Esophagus muscularis mucosa (tissue), 4 donors: ENCODE results near the gene PRSS56.

Experiments used
- EP300 ChIP-seq: sonication (generic); formaldehyde crosslinking; IDR thresholded peaks from one replicate; pipeline ENCODE4 v1.6.1; 2017; ENCODE audit warnings: antibody characterized with exemption
- POLR2A ChIP-seq: fragments of 450-650 bp; IDR thresholded peaks from one replicate; pipeline ENCODE4 v1.6.1; 2017; ENCODE audit warnings: antibody characterized with exemption, moderate library complexity, mild to moderate bottlenecking, low read depth
- POLR2AphosphoS5 ChIP-seq, 2 donors: sonication (generic); formaldehyde crosslinking; IDR thresholded peaks; one replicate each; pipeline ENCODE4 v1.6.1; 2017; ENCODE audit warnings: antibody characterized with exemption in 2 of 2
- TF ChIP-seq, protein P1 (sequence below), 3 experiments: fragments of 200-600 bp in 2 of 3; fragments of 450-650 bp in 1 of 3; sonication (generic) in 2 of 3; IDR thresholded peaks; one replicate each; pipeline ENCODE4 v1.5.1; 2017 to 2019; ENCODE audit warnings: antibody characterized with exemption in 3 of 3, mild to moderate bottlenecking in 2 of 3, moderate library complexity in 1 of 3

DNA sequence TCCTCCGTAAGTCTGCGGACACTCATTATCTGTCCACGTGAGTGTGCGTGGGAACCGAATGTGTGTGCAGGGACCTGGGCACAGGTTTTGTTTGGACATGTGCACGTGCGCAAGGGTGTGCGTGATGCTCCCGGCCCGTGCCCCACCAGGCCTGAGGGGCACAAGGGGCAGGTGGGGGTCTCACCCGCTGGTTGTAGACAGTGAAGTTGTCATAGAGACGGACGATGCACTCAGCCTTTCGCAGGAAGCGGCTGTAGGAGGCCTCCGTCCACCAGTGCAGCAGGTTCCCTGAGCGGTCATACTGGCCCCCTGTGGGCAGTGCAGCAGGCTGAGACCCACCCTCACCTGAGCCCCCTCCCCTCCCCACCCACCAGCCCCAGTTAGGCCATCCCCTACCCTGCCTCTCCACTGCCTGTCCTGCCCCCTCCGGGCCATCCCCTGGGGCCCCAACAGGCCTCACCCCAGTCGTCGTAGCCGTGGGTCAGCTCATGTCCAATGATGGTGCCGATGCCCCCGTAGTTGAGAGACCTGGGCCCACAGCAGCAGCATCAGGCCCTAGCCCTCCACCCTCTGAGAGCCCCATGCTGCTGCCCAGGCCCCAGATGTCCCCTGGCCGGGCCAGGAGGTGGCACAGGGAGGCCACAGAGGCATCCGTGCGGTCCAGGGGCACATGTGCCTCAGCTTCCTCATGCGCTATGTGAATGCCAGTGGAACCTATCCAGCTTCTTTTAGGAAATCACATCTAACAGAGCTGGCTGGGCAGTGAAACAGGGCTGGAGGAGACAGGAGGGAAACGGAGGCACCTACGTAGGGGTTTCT, 38.7 kb upstream of the PRSS56 start:
- TF ChIP-seq, protein P1, sequence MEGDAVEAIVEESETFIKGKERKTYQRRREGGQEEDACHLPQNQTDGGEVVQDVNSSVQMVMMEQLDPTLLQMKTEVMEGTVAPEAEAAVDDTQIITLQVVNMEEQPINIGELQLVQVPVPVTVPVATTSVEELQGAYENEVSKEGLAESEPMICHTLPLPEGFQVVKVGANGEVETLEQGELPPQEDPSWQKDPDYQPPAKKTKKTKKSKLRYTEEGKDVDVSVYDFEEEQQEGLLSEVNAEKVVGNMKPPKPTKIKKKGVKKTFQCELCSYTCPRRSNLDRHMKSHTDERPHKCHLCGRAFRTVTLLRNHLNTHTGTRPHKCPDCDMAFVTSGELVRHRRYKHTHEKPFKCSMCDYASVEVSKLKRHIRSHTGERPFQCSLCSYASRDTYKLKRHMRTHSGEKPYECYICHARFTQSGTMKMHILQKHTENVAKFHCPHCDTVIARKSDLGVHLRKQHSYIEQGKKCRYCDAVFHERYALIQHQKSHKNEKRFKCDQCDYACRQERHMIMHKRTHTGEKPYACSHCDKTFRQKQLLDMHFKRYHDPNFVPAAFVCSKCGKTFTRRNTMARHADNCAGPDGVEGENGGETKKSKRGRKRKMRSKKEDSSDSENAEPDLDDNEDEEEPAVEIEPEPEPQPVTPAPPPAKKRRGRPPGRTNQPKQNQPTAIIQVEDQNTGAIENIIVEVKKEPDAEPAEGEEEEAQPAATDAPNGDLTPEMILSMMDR (IDR thresholded peaks at IDR 0.05): no peak
- TF ChIP-seq POLR2A: no peak
- no peak for TF ChIP-seq EP300
- TF ChIP-seq POLR2AphosphoS5 (IDR thresholded peaks at IDR 0.05): no peak
